Duodenal mucosa (tissue), 2 donors: Measurements from ENCODE around the gene SEMA7A.
"Not testable (repeated sequence)": the region's sequence is repeated elsewhere in the genome, so short reads cannot be mapped to it uniquely, and the experiment has no call there.

ENCODE experiments used
- H3K27ac ChIP-seq: one replicate; pipeline ENCODE4 v1.7.0; 2013; ENCODE audit warnings: low read depth, low read length
- H3K27me3 ChIP-seq, 2 donors: one replicate each; pipeline ENCODE4 v1.7.0; 2013; ENCODE audit warnings: low read length in 2 of 2, control low read depth in 1 of 2; ENCODE audit not compliant: insufficient read depth in 2 of 2, control insufficient read depth in 1 of 2
- H3K36me3 ChIP-seq, 2 donors: one replicate each; pipeline ENCODE4 v1.7.0; 2013; ENCODE audit warnings: low read length in 2 of 2, control low read depth in 1 of 2; ENCODE audit not compliant: insufficient read depth in 2 of 2, control insufficient read depth in 1 of 2
- H3K4me1 ChIP-seq, 2 donors: one replicate each; pipeline ENCODE4 v1.7.0; 2013; ENCODE audit warnings: low read length in 2 of 2, control low read depth in 1 of 2; ENCODE audit not compliant: insufficient read depth in 2 of 2, control insufficient read depth in 1 of 2
- H3K4me3 ChIP-seq, 2 donors: one replicate each; pipeline ENCODE4 v1.7.0; 2013; ENCODE audit warnings: low read length in 2 of 2, low read depth in 1 of 2
- H3K9ac ChIP-seq, 2 donors: one replicate each; pipeline ENCODE4 v1.7.0; 2013; ENCODE audit warnings: low read length in 2 of 2, low read depth in 1 of 2
- H3K9me3 ChIP-seq, 2 donors: one replicate each; pipeline ENCODE4 v1.7.0; 2013; ENCODE audit warnings: low read length in 2 of 2, control low read depth in 1 of 2; ENCODE audit not compliant: control insufficient read depth in 1 of 2

SEMA7A gene

DNA sequence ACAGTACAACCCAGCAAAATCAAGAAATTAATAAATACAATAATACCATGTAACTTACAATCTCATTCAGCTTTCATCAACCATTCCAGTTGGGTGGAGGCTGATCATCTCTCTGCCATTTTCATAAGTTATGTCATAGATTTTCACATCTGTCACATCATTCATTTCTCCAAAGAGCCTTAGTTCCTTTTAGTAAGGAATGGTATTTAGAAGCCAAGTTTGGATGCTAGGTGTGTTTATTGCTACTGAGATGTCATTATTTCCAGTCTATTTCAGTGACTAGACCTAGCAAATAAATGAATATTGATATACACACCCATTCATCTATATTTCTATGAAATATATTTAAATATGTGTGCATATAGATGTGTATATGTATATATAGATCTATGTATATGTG lies 29.9 kb upstream of the SEMA7A start:
- Histone ChIP-seq H3K27me3 (no peaks in the 10 kb centered on the region), H3K4me3 (no peak overlapping the region), H3K9ac (no peak overlapping the region), H3K4me1 (peaks cover 13 to 18% of the 10 kb centered on the region in 2 donors), H3K9me3 (no peaks in the 10 kb centered on the region), H3K36me3 (peaks cover 0 to 5% of the 10 kb centered on the region in 2 donors), H3K27ac (no peak overlapping the region)

- H3K27ac ChIP-seq = no peak overlapping the region
- peaks cover 13 to 18% of the 10 kb centered on the region in 2 donors for H3K4me1 ChIP-seq
- H3K9ac ChIP-seq = peak overlapping the region; percentile 85 to 97
Observed at GRCh38 chr15:74461847-74462511, 28.2 kb upstream of the SEMA7A start.

DNA sequence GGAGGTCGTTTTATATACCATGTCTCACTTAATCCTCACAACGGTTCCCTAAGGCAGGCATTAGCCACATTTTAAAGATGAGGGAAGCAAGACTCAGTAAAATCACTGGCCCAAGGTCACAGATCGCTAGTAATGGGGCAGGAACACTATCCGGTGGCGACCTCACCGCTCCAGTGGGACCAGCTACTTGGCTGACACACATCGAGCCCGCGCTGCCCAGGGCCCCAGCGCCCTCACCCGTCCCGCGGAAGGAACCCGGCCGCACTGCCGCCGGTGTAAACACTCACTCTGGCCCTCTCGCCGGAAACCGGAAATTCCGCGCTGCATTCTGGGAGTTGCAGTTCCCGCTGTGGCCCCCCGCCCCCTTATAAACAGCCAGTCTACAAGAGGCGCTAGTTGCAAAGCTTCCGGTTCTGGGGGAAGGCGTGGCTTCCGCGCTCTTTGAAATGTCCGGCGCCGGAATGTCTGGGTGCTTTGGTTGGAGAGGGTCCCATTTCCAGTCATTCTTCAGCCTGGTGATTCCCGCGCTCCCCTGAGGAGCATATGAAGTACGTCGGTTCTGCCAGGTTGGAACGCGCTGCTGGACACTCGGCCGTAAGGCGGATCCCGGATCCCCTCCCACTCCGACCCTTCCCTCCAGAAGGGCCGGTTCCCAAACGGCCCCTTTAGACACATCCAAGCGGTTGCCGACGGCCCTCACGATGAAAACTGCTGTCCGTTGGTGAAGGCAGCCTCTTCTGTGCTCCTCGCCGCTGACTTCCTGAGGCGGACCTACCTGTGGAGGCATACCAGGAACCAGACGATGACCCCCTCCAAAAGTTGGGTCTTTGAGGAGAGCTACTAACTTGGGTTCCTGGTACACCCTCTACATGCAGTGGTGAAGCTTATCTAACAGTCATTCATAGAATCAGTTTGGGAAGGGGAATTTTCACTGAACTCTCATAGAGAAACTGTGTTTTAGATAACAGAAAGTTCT lies 27.4 kb upstream of the SEMA7A start, which contains the start of gene UBL7:
TSS of gene UBL7 (minus strand) at position 290 of the 976 bp plus-strand sequence. CDS start 2,293 bp downstream, outside the sequence.
- Histone ChIP-seq H3K36me3 (peaks cover 0 to 3% of the 10 kb centered on the region in 2 donors), H3K9me3 (no peaks in the 10 kb centered on the region), H3K9ac (peak within 1 kb of the TSS; percentile 85 to 97), H3K27ac (peak within 1 kb of the TSS; percentile 44), H3K27me3 (no peaks in the 10 kb centered on the region), H3K4me3 (peak within 1 kb of the TSS; percentile 95 to 96), H3K4me1 (peaks cover 13 to 18% of the 10 kb centered on the region in 2 donors)

More at GRCh38 chr15:74461847-74462511, 28.2 kb upstream of the SEMA7A start:
- H3K4me3 ChIP-seq = peak overlapping the region; percentile 95 to 96
- no peaks in the 10 kb centered on the region for H3K36me3 ChIP-seq
- no peaks in the 10 kb centered on the region for H3K9me3 ChIP-seq
- no peaks in the 10 kb centered on the region for H3K27me3 ChIP-seq

DNA sequence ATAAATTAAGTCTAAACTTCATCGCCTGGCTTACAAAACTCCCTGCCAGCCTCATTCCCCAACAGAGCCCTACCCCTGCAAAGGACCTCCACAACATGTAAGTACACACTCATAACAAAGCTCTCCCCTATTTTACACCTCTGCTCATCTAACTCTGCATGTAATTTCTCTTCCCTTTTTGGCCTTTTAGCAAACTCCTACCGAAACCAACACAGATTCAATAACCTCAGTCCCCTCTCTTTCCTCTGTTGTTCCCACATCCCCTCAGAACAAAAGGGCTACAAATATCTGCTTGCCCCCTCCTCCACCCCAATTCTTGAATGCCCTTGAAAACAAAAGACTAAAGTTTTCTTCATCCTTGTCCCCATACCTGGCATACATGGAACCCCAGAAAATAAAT lies 26.5 kb upstream of the SEMA7A start:
- H3K9ac ChIP-seq = peak overlapping the region; percentile 85 to 96
- H3K36me3 ChIP-seq = peaks cover 0 to 5% of the 10 kb centered on the region in 2 donors
- no peak overlapping the region for H3K27ac ChIP-seq
- H3K27me3 ChIP-seq = no peaks in the 10 kb centered on the region
- H3K4me3 ChIP-seq = peak overlapping the region; percentile 95 to 96
- no peaks in the 10 kb centered on the region for H3K9me3 ChIP-seq
- peaks cover 13 to 18% of the 10 kb centered on the region in 2 donors for H3K4me1 ChIP-seq

GRCh38 chr15:74459798-74460197 lies 26.0 kb upstream of the SEMA7A start:
- Histone ChIP-seq H3K4me1 (peaks cover 13 to 18% of the 10 kb centered on the region in 2 donors), H3K4me3 (peak overlapping the region in 1 of 2 donors; percentile 96)
- not testable (repeated sequence) for H3K36me3 ChIP-seq, H3K27me3 ChIP-seq, H3K9ac ChIP-seq, H3K9me3 ChIP-seq, H3K27ac ChIP-seq

DNA sequence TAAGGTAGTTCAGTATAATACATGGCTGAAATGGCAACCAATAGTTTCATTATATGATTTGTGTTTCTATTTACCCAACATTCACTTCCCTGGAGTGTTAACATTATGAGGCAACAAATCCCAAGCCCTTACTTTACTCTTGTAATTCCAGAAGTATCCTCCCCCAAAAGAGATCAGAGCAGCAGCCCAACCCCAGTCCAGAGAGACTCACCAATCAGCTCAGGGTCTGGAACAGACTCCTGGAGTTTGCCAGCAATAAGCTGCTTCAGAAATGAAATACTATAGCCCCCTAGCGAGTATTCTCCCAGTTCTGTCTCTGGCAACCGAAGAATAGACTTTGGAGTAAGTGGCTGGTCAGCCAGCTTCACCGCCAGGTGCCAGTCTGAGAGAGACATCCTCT lies 24.7 kb upstream of the SEMA7A start:
- H3K4me1 ChIP-seq = peaks cover 13 to 18% of the 10 kb centered on the region in 2 donors
- no peak overlapping the region for H3K27ac ChIP-seq
- no peak overlapping the region for H3K4me3 ChIP-seq
- no peaks in the 10 kb centered on the region for H3K9me3 ChIP-seq
- H3K36me3 ChIP-seq = peaks cover 6 to 12% of the 10 kb centered on the region in 2 donors
- H3K9ac ChIP-seq = no peak overlapping the region
- H3K27me3 ChIP-seq = no peaks in the 10 kb centered on the region

- H3K27ac ChIP-seq, H3K9ac ChIP-seq, H3K4me3 ChIP-seq, H3K27me3 ChIP-seq, H3K9me3 ChIP-seq: not testable (repeated sequence)
- peaks cover 11 to 16% of the 10 kb centered on the region in 2 donors for H3K4me1 ChIP-seq
- H3K36me3 ChIP-seq = peaks cover 12 to 19% of the 10 kb centered on the region in 2 donors
Observed at GRCh38 chr15:74457036-74457435, 23.3 kb upstream of the SEMA7A start.

- Histone ChIP-seq H3K4me3 (no peak overlapping the region), H3K9ac (no peak overlapping the region), H3K27me3 (no peaks in the 10 kb centered on the region), H3K4me1 (peaks cover 0 to under 1% of the 10 kb centered on the region in 2 donors), H3K9me3 (no peaks in the 10 kb centered on the region), H3K36me3 (peaks cover 24 to 40% of the 10 kb centered on the region in 2 donors), H3K27ac (no peak overlapping the region)
Observed at GRCh38 chr15:74454764-74455500, 21.2 kb upstream of the SEMA7A start.

DNA sequence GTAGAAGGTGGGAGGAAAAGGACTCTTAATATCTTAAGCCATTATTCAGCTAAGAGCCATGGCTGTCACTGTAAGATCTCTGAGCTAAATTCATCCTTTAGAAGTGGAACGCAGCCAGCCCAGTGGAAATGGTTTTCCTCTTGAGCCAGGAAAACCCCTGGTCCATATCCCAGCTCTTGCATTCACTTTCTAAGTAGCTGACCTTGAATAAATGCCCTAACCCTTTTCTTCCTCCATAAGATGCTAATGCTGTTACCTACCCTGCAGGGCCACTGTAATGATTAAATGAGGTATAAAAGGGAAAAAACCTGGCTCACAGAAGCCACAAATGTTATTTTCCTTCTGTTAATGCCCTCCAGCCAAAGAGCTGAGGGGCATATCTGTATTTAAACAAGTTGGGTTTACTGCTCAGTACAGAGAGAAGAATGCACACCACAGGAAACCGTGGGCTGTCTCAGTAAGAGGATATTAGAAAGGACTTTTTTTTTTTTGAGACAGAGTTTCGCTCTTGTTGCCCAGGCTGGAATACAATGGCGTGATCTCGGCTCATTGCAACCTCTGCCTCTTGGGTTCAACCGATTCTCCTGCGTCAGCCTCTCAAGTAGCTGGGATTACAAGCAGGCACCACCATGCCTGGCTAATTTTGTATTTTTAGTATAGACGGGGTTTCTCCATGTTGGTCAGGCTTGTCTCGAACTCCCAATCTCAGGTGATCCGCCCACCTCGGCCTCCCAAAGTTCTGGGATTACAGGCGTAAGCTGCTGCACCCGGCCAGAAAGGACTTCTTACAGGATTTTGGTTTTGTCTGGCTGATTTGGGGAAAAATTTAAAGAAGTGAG lies 20.4 kb upstream of the SEMA7A start:
- H3K4me3 ChIP-seq = no peak overlapping the region
- H3K36me3 ChIP-seq = peaks cover 32 to 48% of the 10 kb centered on the region in 2 donors
- no peaks in the 10 kb centered on the region for H3K9me3 ChIP-seq
- no peaks in the 10 kb centered on the region for H3K4me1 ChIP-seq
- no peak overlapping the region for H3K27ac ChIP-seq
- no peaks in the 10 kb centered on the region for H3K27me3 ChIP-seq
- H3K9ac ChIP-seq = no peak overlapping the region
